Mucosa of descending colon (tissue), 3 donors: ENCODE results near the gene STK32C. TPM values are rescaled to one million over a fixed set of nuclear protein-coding genes. Genes with fewer than 3 reads are reported as not detected.

Source experiments
- ATAC-seq: fragments of 200-7000 bp; cut with Tn5 transposase; one replicate; pipeline ENCODE4 v1.9.1; 2020; ENCODE audit warnings: mild to moderate bottlenecking, moderate library complexity
- DNase-seq, 3 donors: peaks; one replicate each; pipeline ENCODE4 v3.0.0-alpha.2; 2020
- H3K36me3 ChIP-seq: fragments of 200-600 bp; one replicate; pipeline ENCODE4 v1.8.0; 2021; ENCODE audit warnings: low read depth, mild to moderate bottlenecking
- H3K4me1 ChIP-seq: fragments of 200-600 bp; one replicate; pipeline ENCODE4 v1.8.0; 2021; ENCODE audit warnings: low read depth, mild to moderate bottlenecking
- H3K4me3 ChIP-seq: fragments of 200-600 bp; one replicate; pipeline ENCODE4 v1.8.0; 2021; ENCODE audit warnings: mild to moderate bottlenecking
- H3K9me3 ChIP-seq: fragments of 200-600 bp; one replicate; pipeline ENCODE4 v1.8.0; 2021; ENCODE audit warnings: mild to moderate bottlenecking
- intact Hi-C, 2 donors: fragments of 100-400 bp; cut with DNase I in 1 of 2; cut with micrococcal nuclease in 1 of 2; formaldehyde crosslinking; loops; one replicate each; pipeline versions ENCODE4 v1.11.0 to v1.11.1; 2022; cut with DNase I, micrococcal nuclease
- total RNA-seq, 3 donors: library from RNA; stranded (reverse); fragmentation: NEBNext Ultra II Directional in 2 of 3; extraction: Animal tissue kit (Norgen Biotek cat#: 25700) in 2 of 3; gene quantifications; one replicate each; pipeline versions ENCODE4 v1.2.1 to v1.2.4, GENCODE V29; 2021 to 2023
- TF ChIP-seq, protein P1 (sequence below): fragments of 200-600 bp; IDR thresholded peaks from one replicate; pipeline ENCODE4 v1.8.0; 2022; ENCODE audit warnings: antibody characterized with exemption, mild to moderate bottlenecking
- donor health status: DM: no; HTN: no; CAD: no; lungs with moderate emphysema.
- donor health status: DM: no; HTN: no; CAD: no.
- donor health status: DM: no; HTN: yes; CAD: no.

The STK32C gene
- total RNA-seq, 3 donors from 2014 or later, result 4.5 to 11.5 (median 11.1) TPM

DNA sequence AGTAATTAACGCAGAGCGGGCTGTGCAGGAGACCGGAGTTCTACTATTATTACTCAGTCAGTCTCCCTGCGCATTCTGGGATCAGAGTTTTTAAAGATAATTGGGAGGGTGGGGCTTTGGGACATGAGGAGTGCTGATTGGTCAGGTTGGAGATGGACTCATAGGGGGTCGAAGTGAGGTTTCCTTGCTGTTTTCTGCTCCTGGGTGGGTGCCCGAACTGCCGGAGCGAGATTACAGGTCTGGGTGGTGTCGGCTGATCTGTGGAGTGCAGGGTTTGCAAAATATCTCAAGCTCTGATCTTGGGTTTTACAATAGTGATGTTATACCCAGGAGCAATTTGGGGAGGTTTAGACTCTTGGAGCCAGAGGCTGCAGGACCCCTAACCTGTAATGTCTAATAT lies 20.4 kb upstream of the STK32C start:
- Histone ChIP-seq H3K4me1 (peaks cover 10% of the 10 kb centered on the region), H3K4me3 (no peak overlapping the region), H3K36me3 (no peaks in the 10 kb centered on the region), H3K9me3 (no peaks in the 10 kb centered on the region)
- no peak for ATAC-seq
- TF ChIP-seq, protein P1, sequence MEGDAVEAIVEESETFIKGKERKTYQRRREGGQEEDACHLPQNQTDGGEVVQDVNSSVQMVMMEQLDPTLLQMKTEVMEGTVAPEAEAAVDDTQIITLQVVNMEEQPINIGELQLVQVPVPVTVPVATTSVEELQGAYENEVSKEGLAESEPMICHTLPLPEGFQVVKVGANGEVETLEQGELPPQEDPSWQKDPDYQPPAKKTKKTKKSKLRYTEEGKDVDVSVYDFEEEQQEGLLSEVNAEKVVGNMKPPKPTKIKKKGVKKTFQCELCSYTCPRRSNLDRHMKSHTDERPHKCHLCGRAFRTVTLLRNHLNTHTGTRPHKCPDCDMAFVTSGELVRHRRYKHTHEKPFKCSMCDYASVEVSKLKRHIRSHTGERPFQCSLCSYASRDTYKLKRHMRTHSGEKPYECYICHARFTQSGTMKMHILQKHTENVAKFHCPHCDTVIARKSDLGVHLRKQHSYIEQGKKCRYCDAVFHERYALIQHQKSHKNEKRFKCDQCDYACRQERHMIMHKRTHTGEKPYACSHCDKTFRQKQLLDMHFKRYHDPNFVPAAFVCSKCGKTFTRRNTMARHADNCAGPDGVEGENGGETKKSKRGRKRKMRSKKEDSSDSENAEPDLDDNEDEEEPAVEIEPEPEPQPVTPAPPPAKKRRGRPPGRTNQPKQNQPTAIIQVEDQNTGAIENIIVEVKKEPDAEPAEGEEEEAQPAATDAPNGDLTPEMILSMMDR, result no peak
- no peak for DNase-seq
- intact Hi-C loops, result no loop called here

DNA sequence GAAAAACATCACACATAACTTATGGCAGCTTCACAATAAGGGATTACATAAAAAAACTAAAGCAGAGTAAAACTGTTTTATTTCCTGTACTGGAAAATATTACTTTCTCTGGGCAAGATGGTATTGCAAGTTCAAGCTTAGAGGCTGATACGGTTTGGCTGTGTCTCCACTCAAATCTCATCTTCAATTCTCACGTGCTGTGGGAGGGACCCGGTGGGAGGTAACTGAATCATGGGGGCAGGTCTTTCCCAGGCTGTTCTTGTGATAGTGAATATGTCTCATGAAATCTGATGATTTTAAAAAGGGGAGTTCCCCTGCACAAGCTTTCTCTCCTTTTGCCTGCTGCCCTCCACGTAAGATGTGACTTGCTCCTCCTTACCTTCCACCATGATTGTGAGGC lies 19.2 kb upstream of the STK32C start:
- no peak for ATAC-seq
- H3K9me3 ChIP-seq, result no peaks in the 10 kb centered on the region
- intact Hi-C loops, result no loop called here
- peaks cover 5% of the 10 kb centered on the region for H3K4me1 ChIP-seq
- H3K4me3 ChIP-seq, result no peak overlapping the region
- H3K36me3 ChIP-seq, result no peaks in the 10 kb centered on the region
- no peak for DNase-seq
- TF ChIP-seq, protein P1, result no peak

DNA sequence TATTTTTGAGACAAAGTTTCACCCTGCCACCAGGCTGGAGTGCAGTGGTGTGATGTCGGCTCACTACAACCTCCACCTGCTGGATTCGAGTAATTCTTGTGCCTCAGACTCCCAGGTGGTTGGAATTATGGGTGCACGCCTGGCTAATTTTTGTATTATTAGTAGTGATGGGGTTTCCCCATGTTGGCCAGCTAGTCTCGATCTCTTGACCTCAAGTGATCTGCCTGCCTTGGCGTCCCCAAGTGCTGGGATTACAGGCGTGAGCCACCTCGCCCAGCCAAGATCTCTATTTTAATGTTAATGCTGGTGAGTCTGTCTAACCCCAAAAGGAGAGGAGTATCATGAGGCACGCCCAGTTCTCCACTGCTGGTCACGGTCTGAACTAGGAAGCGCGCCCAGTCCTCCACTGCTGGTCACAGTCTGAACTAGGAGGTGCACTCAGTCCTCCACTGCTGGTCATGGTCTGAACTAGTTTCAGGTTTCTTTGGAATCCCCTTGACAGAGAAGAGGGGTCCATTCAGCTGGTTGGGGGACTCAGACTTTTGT lies 18.7 kb upstream of the STK32C start:
- Histone ChIP-seq H3K36me3 (no peaks in the 10 kb centered on the region), H3K4me3 (no peak overlapping the region), H3K4me1 (peaks cover 5% of the 10 kb centered on the region), H3K9me3 (no peaks in the 10 kb centered on the region)
- no peak for DNase-seq
- no peak for ATAC-seq
- TF ChIP-seq, protein P1, result no peak
- intact Hi-C loops, result no loop called here

GRCh38 chr10:132324186-132324585 lies 16.4 kb upstream of the STK32C start:
- Histone ChIP-seq H3K4me1 (no peaks in the 10 kb centered on the region), H3K9me3 (no peaks in the 10 kb centered on the region), H3K36me3 (no peaks in the 10 kb centered on the region), H3K4me3 (no peak overlapping the region)
- ATAC-seq, result no peak
- intact Hi-C loops, result no loop called here
- DNase-seq, result no peak
- TF ChIP-seq, protein P1, result no peak

- TF ChIP-seq, protein P1, result no peak
- Histone ChIP-seq H3K36me3 (no peaks in the 10 kb centered on the region), H3K9me3 (no peaks in the 10 kb centered on the region), H3K4me3 (no peak overlapping the region), H3K4me1 (no peaks in the 10 kb centered on the region)
- DNase-seq (no peak), ATAC-seq (no peak)
- intact Hi-C loops, result no loop called here
Observed at GRCh38 chr10:132322586-132323048, 14.9 kb upstream of the STK32C start.

GRCh38 chr10:132321726-132322125 lies 14.0 kb upstream of the STK32C start:
- no peaks in the 10 kb centered on the region for H3K4me1 ChIP-seq
- no peak for ATAC-seq
- H3K4me3 ChIP-seq, result no peak overlapping the region
- intact Hi-C loops, result no loop called here
- H3K9me3 ChIP-seq, result no peaks in the 10 kb centered on the region
- DNase-seq, result no peak
- TF ChIP-seq, protein P1, result no peak
- no peaks in the 10 kb centered on the region for H3K36me3 ChIP-seq
